ENCODE measurements around the gene PHYHD1.

GRCh38 chr9:128906741-128907140 is 14.0 kb upstream of the PHYHD1 start:
- TF ChIP-seq, protein P1, sequence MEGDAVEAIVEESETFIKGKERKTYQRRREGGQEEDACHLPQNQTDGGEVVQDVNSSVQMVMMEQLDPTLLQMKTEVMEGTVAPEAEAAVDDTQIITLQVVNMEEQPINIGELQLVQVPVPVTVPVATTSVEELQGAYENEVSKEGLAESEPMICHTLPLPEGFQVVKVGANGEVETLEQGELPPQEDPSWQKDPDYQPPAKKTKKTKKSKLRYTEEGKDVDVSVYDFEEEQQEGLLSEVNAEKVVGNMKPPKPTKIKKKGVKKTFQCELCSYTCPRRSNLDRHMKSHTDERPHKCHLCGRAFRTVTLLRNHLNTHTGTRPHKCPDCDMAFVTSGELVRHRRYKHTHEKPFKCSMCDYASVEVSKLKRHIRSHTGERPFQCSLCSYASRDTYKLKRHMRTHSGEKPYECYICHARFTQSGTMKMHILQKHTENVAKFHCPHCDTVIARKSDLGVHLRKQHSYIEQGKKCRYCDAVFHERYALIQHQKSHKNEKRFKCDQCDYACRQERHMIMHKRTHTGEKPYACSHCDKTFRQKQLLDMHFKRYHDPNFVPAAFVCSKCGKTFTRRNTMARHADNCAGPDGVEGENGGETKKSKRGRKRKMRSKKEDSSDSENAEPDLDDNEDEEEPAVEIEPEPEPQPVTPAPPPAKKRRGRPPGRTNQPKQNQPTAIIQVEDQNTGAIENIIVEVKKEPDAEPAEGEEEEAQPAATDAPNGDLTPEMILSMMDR (IDR thresholded peaks at IDR 0.05 in 2 of 3, conservative IDR thresholded peaks at IDR 0.05 in 1 of 3; ENCODE audit: borderline replicate concordance in 1 of 3, insufficient read depth in 1 of 3, low read depth in 2 of 3, low read length in 2 of 3) = no peak
- TF ChIP-seq EGR1 (IDR thresholded peaks at IDR 0.05; ENCODE audit: low read depth) (no peak), MAX (IDR thresholded peaks at IDR 0.05) (no peak), SP1 (IDR thresholded peaks at IDR 0.05; ENCODE audit: low read depth) (no peak), YY1 (IDR thresholded peaks at IDR 0.05; ENCODE audit: extremely low read depth, insufficient replicate concordance, low read depth, low read length) (no peak), EZH2 (IDR thresholded peaks at IDR 0.05) (no peak), SIN3A (IDR thresholded peaks at IDR 0.05; ENCODE audit: low read depth) (no peak)

Data from HCT116 (cell line).